H54 (cell line): ENCODE results near the gene FAM174C.

Source experiments
- DNase-seq: peaks from one replicate; pipeline ENCODE4 v3.0.0; 2011; ENCODE audit warnings: low spot score, mixed read lengths; ENCODE audit not compliant: insufficient read length
- FAIRE-seq: peaks from 3 replicates; lab custom pipeline; 2011; peaks lifted over from hg19 to GRCh38; lab: Jason Lieb, UNC
- POLR2A ChIP-seq: IDR thresholded peaks from 2 replicates; pipeline ENCODE4 v1.6.1; 2011; ENCODE audit warnings: low read depth, mild to moderate bottlenecking, low read length

Gene FAM174C

DNA sequence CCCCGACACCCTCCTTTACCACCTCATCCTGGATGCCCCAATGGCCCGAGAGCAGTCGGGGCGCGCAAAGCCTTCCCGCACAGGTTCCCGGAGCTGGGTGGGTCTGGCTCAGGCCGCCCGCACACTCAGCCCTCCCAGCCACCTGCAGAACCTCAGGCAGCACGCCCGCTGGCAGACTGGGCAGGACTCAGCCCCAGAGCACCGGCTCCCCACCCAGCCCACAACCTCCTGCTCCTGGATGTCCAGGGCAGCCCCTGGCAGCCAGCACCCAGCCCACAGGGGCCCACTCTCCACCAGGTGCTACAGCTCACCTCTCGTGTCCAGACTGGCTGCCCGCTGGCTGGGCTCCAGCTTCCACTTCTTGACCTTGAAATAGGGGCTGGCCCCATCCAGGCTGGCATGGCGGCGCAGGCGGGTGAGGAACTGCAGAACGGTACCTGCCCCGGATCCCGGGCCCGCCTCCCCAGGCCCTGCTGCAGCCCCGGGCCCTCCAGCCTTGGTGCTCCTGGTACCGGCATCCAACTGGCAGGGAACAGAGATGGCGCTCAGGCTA, 42.1 kb upstream of the FAM174C start:
- TF ChIP-seq POLR2A = no peak
- DNase-seq = no peak
- no peak for FAIRE-seq

DNA sequence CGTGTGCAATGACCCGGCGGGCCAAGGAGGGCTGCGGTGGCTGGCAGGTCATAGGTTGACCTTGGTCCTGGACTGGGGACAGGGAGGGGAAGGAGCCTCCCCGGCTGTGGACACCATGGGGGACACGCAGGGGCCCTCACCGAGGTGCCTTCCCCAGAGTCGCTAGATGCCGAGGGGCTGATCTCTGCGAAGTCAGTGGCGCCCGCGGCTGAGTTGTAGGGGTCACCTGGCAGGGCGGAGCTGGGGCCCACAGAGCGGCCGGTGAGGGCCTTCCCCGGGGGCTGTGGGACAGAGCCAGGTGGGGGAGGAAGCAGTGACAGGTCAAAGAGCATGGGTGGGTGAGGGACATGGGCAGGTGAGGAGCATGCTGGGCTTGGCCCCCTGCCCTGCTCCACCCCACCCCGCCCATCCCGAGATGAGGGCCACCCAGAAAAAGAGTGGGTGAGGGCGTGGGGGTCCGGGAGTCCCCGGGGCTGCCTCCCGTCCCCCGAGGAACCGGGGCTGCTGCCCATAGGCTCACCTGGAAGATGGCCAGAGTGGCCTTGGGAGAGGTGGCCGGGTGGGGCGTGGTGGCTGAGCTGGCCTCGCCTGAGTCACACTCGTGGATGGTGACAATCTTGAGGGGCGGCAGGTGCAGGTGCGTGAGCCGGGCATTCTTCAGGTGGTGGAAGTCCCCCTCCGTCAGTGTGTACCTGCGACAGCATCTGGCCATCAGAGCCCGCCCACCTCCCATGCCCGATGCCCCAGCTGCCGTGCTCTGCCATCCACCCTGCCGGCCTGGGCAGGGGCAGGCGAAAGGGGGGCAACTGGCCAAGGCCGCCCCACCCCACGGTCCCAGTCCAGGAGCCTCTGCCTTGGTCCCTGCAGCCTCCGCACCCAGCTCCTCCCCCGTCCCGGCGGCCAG, 41.0 kb upstream of the FAM174C start:
- TF ChIP-seq POLR2A = no peak
- DNase-seq = no peak
- FAIRE-seq = no peak

DNA sequence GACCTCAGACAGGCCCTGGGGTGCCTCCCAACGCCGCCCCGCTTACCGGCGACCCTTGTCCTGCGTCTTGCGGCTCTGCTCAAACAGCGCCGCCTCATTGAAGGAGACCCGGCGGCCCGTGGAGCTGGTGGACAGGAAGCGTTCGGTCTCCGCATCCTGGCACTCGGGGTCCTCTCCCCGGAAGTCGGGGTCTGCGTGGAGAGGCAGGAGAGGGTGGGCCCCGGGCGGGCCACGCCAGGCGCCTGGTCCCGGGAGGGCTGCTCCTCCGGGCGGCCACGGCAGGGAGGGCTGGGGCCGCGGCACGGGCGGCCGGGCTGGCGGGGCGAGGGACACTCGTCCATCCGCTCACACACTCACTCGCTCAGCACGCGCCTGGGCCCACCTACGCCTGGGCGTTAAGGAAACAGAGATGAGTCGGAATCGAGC, 40.4 kb upstream of the FAM174C start:
- TF ChIP-seq POLR2A = no peak
- DNase-seq (no peak), FAIRE-seq (no peak)

DNA sequence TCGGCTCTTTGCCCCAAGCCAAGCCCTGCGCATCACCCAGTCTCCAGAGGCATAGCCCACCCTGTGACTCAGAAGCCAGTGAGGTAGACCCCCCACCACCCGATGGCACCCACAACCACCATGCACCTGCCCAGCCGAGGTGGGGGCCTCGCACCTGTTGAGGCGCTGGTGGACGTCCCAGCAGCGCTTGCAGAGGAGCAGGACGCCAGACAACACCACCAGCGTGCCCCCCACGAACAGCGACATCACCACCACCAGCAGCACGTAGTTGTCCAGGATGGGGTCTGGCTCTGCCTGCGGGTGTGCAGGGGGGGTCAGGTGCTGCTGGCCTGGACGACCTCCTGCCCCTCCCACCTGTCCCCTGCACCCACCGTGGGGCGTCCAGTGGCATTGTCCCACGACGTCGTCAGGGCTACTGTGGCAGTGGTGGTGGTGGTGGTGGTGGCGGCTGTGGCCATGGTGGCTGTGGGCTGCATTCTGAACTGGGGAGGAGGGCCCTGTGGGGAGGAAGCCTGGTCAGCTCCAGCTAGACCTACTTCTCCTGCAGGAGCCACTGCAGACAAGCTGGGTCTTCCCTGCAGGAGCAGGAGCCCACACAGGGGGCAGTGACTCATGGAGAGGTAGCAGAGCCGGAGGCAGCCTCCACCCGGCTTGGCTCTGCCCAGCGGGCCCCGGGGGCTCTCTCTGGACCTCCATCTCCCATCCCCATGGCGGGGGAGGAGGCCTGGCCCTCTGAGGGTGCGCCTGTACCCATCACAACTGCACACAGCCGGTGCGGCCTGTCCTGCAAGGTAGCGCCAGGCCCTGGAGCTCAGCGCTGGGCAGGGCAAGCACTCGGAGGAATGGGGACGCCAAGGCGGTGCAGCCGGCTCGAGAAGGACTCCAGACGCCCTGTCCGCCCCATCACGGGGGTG, 39.4 kb upstream of the FAM174C start:
- FAIRE-seq (no peak), DNase-seq (peak; percentile 91)
- no peak for TF ChIP-seq POLR2A

DNA sequence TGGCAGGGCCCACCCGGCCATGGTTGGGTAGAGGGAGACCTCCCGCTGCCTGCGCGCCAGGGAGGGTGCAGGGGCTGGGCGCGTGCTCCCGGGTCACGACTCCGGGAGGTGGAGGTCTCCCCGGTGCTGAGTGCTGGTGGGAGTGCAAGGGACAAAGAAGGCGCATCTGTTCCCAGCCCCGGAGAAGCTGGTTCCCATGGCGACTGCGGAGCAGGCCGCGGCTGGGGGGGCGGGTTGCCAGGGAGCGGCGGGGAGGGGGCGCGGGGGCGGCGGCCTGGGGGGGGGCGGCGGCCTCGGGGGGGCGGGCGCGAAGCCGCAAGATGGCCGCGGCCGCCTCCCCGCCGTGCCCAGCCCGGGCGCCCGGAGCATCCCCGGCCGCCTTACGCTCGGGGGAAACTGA, 38.8 kb upstream of the FAM174C start:
- DNase-seq = no peak
- no peak for FAIRE-seq

DNA sequence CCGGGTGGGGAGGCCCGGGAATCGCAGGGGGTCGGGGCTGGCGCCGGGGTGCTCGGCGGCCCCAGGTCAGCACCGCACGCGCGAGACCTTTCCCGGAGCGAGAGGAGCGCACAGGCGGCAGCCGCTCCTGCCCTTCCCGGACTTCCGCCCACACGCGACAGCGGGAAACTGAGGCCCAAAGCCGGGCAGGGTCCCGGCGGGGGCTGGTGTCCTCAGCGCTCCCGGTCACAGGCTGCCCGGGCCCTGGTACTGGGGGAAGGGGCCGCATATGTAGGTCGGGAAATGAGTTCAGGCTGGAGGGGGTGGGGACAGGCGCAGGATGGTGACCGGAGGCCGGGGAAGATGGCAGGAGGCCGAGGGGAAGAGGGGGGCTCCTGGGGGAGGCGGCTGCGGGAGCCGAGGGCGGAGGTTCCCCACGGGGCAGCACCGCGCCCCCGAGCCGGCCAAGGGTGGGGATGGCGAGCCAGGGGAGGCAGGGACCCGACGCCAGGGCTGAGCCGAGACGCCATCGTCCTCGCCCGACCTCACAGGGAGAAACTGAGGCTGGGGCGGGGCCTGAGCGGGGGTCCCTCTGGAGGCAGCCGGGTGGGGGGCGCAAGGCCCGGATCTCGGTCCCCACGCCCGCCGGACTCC, 38.2 kb upstream of the FAM174C start:
- DNase-seq (no peak), FAIRE-seq (no peak)
- no peak for TF ChIP-seq POLR2A

More for the DNA sequence above, 38.8 kb upstream of the FAM174C start:
- no peak for TF ChIP-seq POLR2A

DNA sequence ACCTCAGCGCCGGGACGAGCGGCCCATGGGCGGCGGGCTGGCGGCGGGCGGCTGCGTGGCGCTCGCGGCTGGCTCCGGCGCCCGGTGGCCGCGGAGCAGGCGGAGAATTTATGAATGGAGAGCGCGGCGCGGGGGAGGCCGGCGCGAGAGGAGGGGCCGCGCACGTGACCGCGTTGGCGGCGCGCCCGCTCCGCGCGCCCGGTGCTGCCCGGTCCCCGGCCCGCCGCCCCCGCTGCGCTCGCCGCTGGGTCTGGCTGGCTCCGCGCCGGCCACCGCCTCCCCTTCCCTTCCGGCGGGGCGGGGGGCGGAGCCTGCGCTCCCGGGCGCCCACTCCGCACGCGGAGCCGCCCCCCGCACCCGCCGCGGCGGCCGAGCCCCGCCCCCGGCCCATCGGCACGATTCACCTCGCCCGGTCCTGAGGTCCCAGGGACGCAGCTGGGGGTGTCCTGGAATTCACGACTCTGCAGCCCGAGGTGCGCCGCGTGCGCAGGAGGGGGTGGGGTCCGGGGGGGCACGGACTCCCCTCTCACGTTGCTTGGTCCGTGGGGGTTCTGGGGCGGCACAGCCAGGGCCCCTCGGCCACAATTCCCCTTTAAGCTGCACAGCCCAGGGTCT, 37.5 kb upstream of the FAM174C start, which contains the start of gene CBARP:
Gene CBARP, minus strand, starts transcription at position 252 of the 615 bp plus-strand sequence. CDS start 1,905 bp downstream, outside the sequence.
- TF ChIP-seq POLR2A = no peak
- FAIRE-seq = no peak
- no peak for DNase-seq

DNA sequence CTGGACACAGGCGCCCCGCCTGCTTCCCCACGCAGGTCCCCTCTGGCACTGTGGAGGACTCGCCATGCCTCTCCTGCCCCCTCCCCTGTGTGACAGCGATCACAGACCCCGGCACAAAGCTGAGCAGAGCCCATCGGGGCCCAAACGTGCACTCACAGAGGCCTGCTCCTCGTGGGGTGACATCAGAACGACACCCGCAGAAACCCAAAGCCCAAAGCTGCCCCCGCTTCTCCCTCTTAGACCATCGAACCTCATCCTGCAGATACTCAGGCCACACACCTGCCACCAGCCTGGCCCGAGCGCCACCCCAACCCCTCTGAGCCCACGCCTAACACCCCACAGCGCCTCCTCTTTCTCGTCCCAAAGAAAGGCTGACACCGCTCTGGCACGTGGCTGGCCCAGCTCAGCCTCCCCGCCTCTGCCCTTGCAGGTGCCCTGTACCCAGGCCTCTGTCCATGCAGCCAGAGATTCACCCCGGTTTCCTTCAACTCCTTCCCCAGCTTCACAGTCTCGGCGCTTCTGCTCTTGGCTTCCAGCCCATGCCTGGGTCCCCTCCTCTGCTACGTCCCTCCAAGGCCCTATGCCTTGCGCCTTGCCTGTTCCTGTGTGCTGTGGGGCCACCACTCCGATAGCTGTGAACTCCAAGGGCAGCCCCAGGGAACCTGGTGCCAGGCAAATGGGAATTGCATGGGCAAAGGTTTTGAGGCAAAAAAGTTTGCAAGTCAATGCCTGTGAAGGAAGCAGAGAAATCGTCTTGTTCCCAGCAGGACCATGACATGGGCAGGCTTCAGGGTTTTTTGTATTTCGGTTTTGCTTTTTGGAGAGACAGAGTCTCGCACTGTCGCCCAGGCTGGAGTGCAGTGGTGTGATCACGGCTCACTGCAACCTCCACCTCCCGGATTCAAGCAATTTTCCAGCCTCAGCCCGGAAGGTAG, 36.7 kb upstream of the FAM174C start:
- FAIRE-seq (no peak), DNase-seq (no peak)
- no peak for TF ChIP-seq POLR2A

DNA sequence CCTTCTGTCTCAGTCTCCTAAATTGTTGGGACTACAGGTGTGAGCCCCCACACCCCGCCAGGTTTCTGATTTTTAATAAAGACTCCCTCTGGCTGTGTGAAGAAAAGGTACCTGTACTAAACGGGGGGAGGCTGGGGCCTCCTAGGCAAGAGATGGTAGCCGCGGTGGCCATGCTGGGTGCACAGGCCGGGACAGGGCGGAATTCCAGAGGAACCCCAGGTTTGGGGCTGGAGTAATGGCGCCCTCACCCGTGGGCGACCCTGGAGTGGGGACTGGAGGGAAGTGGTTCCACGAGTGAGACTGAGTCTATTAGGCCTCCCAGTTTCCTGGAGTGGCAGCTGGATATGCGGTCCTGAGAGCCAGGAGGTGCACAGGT, 35.9 kb upstream of the FAM174C start:
- DNase-seq (no peak), FAIRE-seq (no peak)
- no peak for TF ChIP-seq POLR2A

DNA sequence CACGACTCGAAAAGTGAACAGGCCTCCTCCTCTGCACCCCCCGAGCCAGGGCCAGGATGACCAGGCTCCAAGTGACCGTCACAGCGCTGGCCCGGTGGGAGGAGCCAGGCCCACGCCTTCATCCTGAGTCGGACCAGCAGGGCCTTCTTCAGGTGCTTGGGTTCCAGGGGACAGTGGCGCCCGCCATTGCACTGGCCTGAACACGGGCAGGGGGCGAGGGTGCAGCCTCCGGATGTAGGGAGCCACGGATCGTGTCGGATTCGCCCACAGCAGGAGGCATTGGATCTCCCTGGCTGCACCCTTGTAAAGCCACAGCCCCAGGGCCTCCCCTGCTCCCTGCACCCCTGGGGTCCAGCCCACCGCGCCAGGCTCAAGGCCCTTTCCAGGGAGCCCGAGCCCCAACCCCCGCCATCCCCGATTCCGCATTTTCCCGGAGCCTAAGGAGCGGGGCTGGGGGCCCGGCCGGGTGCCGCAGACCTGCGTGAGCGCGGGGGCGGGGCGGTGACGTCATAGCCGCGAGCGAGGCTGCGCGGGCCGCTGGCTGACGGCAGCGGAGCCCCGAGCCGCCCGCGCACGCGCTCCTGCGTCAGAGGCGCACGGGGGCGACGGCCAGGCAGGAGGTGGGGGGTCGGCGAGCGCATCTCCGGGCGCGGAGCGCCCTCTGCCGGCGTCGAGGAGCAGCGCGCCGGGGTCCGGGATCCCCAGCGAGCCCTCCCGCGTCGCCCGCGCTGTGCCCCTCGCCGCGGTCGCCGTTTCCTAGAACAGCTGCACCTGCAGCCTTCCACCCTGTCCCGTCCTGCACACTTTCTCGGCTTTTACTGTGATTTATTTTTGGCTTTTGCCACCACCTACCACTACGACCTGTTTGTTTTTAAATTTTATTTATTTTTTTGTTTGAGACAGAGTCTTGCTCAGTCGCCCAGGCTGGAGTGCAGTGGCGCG, 35.3 kb upstream of the FAM174C start:
- DNase-seq = peak; percentile 97
- FAIRE-seq = no peak
- TF ChIP-seq POLR2A = no peak

DNA sequence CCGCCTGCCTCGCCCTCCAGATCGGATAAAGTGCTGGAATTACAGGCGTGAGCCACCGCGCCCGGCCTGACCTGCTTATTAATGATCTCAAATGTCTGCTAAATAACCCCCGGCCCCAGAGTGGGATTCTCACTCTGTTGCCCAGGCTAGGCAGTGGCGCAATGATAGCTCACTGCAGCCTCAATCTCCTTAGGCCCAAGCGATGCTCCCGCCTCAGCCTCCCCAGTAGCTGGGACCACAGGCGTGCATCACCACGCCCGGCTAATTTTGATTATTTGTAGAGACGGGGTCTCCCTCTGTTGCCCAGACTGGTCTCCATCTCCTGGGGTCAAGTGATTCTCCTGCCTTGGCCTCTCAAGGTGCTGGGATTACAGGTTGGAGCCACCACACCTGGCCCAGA, 34.4 kb upstream of the FAM174C start:
- DNase-seq (no peak), FAIRE-seq (no peak)
- TF ChIP-seq POLR2A = no peak
